Naive thymus-derived CD4-positive, alpha-beta T cell (primary cell): Measurements from ENCODE around the gene ZNF48. TPM values are rescaled to one million over a fixed set of nuclear protein-coding genes. Genes with fewer than 3 reads are reported as not detected.

Source experiments
- ATAC-seq: fragments of 150-1000 bp; cut with Tn5 transposase; 2 replicates; pipeline ENCODE4 v1.10.0; 2021; ENCODE audit warnings: mild to moderate bottlenecking, moderate library complexity
- CTCF ChIA-PET: fragments of 350-600 bp; sonication (Branson Sonifier 250); formaldehyde crosslinking; loops from one replicate; lab custom pipeline; 2021; ENCODE audit warnings: antibody characterized with exemption; lab: Charles Lee
- POLR2A ChIA-PET: fragments of 350-600 bp; sonication (Branson Sonifier 250); formaldehyde crosslinking; loops from one replicate; lab custom pipeline; 2021; ENCODE audit warnings: antibody characterized with exemption, inconsistent platforms; lab: Charles Lee
- DNase-seq, 9 donors: peaks; one replicate each; pipeline versions ENCODE4 v3.0.0 to v3.0.0-alpha.2; 2020 to 2022; ENCODE audit warnings: mixed read lengths in 1 of 9
- H3K27ac ChIP-seq: one replicate; pipeline ENCODE4 v1.7.0; 2013; ENCODE audit warnings: mild to moderate bottlenecking, low read depth, low read length, moderate library complexity
- H3K27me3 ChIP-seq, 2 donors: one replicate each; pipeline ENCODE4 v1.7.0; 2013; ENCODE audit warnings: low read length in 2 of 2, mild to moderate bottlenecking in 2 of 2, moderate library complexity in 2 of 2; ENCODE audit not compliant: control insufficient read depth in 2 of 2, insufficient read depth in 2 of 2
- H3K36me3 ChIP-seq, 3 experiments: 1 replicate in 2 of 3; 2 replicates in 1 of 3; pipeline ENCODE4 v1.7.0; 2013; ENCODE audit warnings: low read length in 3 of 3, mild to moderate bottlenecking in 3 of 3, moderate library complexity in 1 of 3; ENCODE audit not compliant: insufficient read depth in 3 of 3, control insufficient read depth in 2 of 3
- H3K4me1 ChIP-seq, 2 donors: one replicate each; pipeline ENCODE4 v1.7.0; 2013; ENCODE audit warnings: low read length in 2 of 2, mild to moderate bottlenecking in 2 of 2, moderate library complexity in 1 of 2; ENCODE audit not compliant: control insufficient read depth in 2 of 2, insufficient read depth in 2 of 2
- H3K4me3 ChIP-seq: 2 replicates; pipeline ENCODE4 v1.7.0; 2013; ENCODE audit warnings: mild to moderate bottlenecking, low read length
- H3K9me3 ChIP-seq, 3 experiments: 1 replicate in 2 of 3; 2 replicates in 1 of 3; pipeline ENCODE4 v1.7.0; 2013; ENCODE audit warnings: low read length in 3 of 3; ENCODE audit not compliant: control insufficient read depth in 2 of 3
- H3K27ac Mint-ChIP-seq, 9 donors: one replicate each; pipeline ENCODE4 v1.8.0; 2020 to 2022; ENCODE audit warnings: mixed read lengths in 9 of 9, mild to moderate bottlenecking in 8 of 9, moderate library complexity in 5 of 9, inconsistent platforms in 2 of 9
- H3K27me3 Mint-ChIP-seq, 5 donors: one replicate each; pipeline ENCODE4 v1.8.0; 2021 to 2022; ENCODE audit warnings: mixed read lengths in 5 of 5, mild to moderate bottlenecking in 1 of 5
- H3K36me3 Mint-ChIP-seq, 5 donors: one replicate each; pipeline ENCODE4 v1.8.0; 2020 to 2022; ENCODE audit warnings: mixed read lengths in 5 of 5, mild to moderate bottlenecking in 3 of 5, inconsistent platforms in 1 of 5
- H3K4me1 Mint-ChIP-seq, 7 donors: one replicate each; pipeline ENCODE4 v1.8.0; 2020 to 2022; ENCODE audit warnings: mixed read lengths in 7 of 7, mild to moderate bottlenecking in 3 of 7, inconsistent platforms in 1 of 7
- H3K4me3 Mint-ChIP-seq, 10 donors: one replicate each; pipeline ENCODE4 v1.8.0; 2020 to 2022; ENCODE audit warnings: mild to moderate bottlenecking in 10 of 10, mixed read lengths in 10 of 10, moderate library complexity in 6 of 10, inconsistent platforms in 2 of 10
- H3K9me3 Mint-ChIP-seq, 11 donors: one replicate each; pipeline ENCODE4 v1.8.0; 2020 to 2022; ENCODE audit warnings: mixed read lengths in 11 of 11, mild to moderate bottlenecking in 4 of 11, inconsistent platforms in 1 of 11, moderate library complexity in 1 of 11
- intact Hi-C, 2 donors: fragments of 100-400 bp; cut with micrococcal nuclease; formaldehyde crosslinking; loops; one replicate each; pipeline ENCODE4 v1.15.1; 2023
- polyA plus RNA-seq, 2 donors: library from polyadenylated mRNA; unstranded; fragments of 300-500 nt; fragmentation: Illumina TruSeq; gene quantifications; one replicate each; pipeline ENCODE4 v1.2.3, GENCODE V29; 2021
- total RNA-seq, 6 experiments: library from RNA in 5 of 6; stranded (reverse) in 5 of 6; gene quantifications; 1 replicate in 5 of 6; 2 replicates in 1 of 6; pipeline ENCODE4 v1.2.3 and lab custom pipeline; 2021 to 2026

The ZNF48 gene
- total and polyA plus RNA-seq, 7 experiments from 2014 or later: 6.0 to 16.0 (median 10.9) TPM

DNA sequence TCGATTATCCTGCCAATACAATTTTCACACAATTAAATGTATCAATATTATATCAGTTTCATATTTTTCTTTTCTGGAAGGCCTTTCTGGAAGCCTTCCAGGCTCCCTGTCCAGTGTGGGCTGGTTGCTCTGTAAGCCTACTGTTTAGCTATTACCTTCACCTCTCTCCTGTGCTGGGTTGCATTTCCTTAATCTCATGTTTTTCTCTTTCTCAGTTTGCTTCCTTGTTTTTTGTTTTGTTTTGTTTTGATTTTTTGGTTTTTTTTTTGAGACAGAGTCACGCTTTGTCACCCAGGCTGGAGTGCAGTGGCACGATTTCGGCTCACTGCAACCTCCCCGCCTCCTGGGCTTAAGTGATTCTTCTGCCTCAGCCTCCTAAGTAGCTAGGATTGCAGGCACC is 43.6 kb downstream of the ZNF48 start:
- Histone ChIP-seq H3K4me1 (peaks cover 0 to 13% of the 10 kb centered on the region in 2 donors), H3K4me3 (no peak overlapping the region), H3K9me3 (no peaks in the 10 kb centered on the region), H3K36me3 (peaks cover 0 to 4% (median 0%) of the 10 kb centered on the region in 3 experiments), H3K27ac (no peak overlapping the region), H3K27me3 (no peaks in the 10 kb centered on the region)
- Mint-ChIP-seq H3K27me3 (no peaks in the 10 kb centered on the region), H3K36me3 (peaks cover 5 to 11% (median 9%) of the 10 kb centered on the region in 5 donors), H3K4me3 (no peak overlapping the region), H3K9me3 (peaks cover 0 to 4% (median under 1%) of the 10 kb centered on the region in 11 donors), H3K4me1 (peaks cover 16 to 28% (median 23%) of the 10 kb centered on the region in 7 donors), H3K27ac (peak overlapping the region in 1 of 9 donors; percentile 51)
- DNase-seq (no peak), ATAC-seq (no peak)
- ChIA-PET CTCF (no interaction called here), POLR2A (no interaction called here)
- intact Hi-C loops: no loop called here

DNA sequence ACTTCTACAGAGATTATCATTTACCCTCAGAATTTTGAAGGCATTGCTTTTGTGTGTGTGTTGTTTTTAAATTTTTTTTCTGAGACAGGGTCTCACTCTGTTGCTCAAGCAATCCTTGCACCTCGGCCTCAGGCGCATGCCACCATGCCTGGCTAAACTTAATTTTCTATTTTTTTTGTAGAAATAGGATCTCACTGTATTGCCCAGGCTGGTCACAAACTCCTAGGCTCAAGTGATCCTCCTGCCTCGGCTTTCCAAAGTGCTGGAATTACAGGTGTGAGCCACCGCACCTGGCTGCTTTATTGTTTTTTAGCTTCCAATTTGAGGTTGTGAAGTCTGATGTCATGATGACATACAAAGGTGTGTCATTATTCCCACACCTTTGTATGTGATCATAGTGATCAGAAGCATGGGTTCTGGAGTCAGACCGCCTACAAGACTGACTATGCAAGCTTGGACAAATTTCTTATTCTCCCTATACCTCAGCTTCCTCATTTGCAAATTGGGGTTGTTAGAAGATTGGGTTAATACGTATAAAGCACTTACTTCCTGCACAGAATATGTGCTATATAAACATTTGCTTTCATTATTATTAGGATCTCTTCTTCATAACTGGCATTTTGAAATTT is 44.6 kb downstream of the ZNF48 start:
- no peak overlapping the region for H3K4me3 ChIP-seq
- intact Hi-C loops: no loop called here

DNA sequence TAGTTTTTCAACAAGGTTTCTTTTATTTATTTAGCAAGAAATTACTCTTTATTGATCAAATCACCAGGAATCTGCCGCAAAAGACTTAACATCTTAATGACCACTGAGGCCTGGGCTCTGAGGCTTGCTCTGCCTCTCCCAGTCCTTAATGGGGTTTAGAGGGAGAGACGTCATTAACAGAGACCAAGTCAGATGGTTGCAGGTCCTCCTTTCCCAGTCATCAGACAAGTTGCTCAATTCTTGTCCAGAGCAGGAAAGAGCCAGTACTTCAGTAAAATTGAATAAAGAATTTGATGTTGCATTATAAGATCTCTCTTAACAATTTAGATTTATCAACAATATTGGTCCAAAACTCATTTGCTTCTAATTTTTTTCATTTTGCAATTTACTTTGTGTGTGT is 48.4 kb downstream of the ZNF48 start:
- intact Hi-C loops: loop anchor here (2.0 kb wide), 3 partner anchors 15 to 185 kb away; partner anchors contain the start of gene ZNF747 (in 1 of the 2)
- Mint-ChIP-seq H3K9me3 (peaks cover 0 to 4% (median 2%) of the 10 kb centered on the region in 11 donors), H3K27me3 (no peaks in the 10 kb centered on the region), H3K27ac (peak overlapping the region in 3 of 9 donors; percentile 18 to 66 (median 32)), H3K4me1 (peaks cover 25 to 38% (median 36%) of the 10 kb centered on the region in 7 donors), H3K4me3 (peak overlapping the region; percentile 41 to 97 (median 86)), H3K36me3 (peaks cover 5 to 26% (median 19%) of the 10 kb centered on the region in 5 donors)
- Histone ChIP-seq H3K36me3 (peaks cover 0 to 5% (median 4%) of the 10 kb centered on the region in 3 experiments), H3K9me3 (no peaks in the 10 kb centered on the region), H3K4me1 (peaks cover 18 to 25% of the 10 kb centered on the region in 2 donors), H3K27me3 (no peaks in the 10 kb centered on the region), H3K4me3 (no peak overlapping the region), H3K27ac (no peak overlapping the region)
- ChIA-PET CTCF (interaction anchor here (0.9 to 1.3 kb wide), 3 partner anchors 14 to 98 kb away, joined by 3 to 4 read pairs (median 4); partner anchors contain the start of gene DCTPP1), POLR2A (interaction anchor here (1.2 to 20.1 kb wide), 8 partner anchors 12 to 199 kb away, joined by 3 to 374 read pairs (median 5); partner anchors contain the start of genes DCTPP1 and ITGAL)
- DNase-seq (no peak), ATAC-seq (no peak)

More for the DNA sequence above, 44.6 kb downstream of the ZNF48 start:
- Histone ChIP-seq H3K36me3 (peaks cover 0 to 4% (median 0%) of the 10 kb centered on the region in 3 experiments), H3K27me3 (no peaks in the 10 kb centered on the region), H3K9me3 (no peaks in the 10 kb centered on the region), H3K4me1 (peaks cover 9 to 19% of the 10 kb centered on the region in 2 donors), H3K27ac (no peak overlapping the region)
- Mint-ChIP-seq H3K4me1 (peaks cover 22 to 26% (median 25%) of the 10 kb centered on the region in 7 donors), H3K4me3 (no peak overlapping the region), H3K27me3 (no peaks in the 10 kb centered on the region), H3K36me3 (peaks cover 5 to 19% (median 13%) of the 10 kb centered on the region in 5 donors), H3K9me3 (peaks cover 0 to 4% (median 2%) of the 10 kb centered on the region in 11 donors), H3K27ac (no peak overlapping the region)
- ChIA-PET CTCF (no interaction called here), POLR2A (no interaction called here)
- ATAC-seq (no peak), DNase-seq (no peak)

DNA sequence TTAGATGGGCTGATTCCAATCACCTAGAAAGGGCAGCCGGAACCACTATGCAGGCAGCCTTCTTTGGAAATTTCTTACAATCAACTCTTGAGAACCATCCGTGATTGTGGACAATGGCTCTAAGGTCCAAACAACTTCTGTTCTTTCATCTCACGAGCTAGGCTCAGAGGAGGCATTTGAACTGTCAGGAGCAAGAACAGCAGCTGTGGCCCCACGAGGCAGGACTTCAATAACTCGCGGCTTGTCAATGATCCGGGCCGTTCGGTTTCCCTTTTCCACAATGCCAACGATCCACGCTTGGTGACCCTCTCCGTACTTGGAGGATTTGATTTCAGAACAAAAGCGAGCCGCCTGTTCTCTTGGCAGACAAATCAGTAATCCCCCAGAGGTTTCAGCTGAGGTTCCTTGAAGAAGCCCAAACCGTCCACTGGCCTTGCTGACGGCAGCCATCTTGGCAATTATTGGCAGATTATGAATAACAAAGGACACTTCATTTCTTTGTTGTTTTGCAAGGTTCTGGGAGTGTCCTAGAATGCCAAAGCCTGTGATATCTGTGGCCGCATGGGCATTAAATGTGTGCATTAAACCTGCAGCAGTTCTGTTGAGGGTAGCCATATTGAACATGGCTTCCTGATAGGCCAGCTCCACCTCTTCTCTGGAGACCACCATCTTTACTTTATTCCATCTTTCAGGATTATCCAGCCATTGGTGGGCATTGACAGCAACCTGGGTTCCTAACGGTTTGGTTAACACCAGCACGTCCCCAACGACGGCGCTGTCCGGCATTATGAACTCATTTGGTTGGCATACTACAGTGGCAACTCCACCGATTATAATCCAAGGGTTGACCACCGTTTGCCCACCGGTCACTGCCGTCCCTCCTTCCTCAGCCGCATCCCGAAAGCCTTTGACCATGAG is 49.3 kb downstream of the ZNF48 start:
- ChIA-PET CTCF (interaction anchor here (0.6 to 1.7 kb wide), 6 partner anchors 13 to 625 kb away, joined by 3 to 6 read pairs (median 4); partner anchors contain the start of genes DCTPP1 and ZNF747), POLR2A (interaction anchor here (0.8 to 20.1 kb wide), 17 partner anchors 13 to 198 kb away, joined by 3 to 374 read pairs (median 4); partner anchors contain the start of genes DCTPP1, ITGAL, ZNF688 and ZNF747)
- Mint-ChIP-seq H3K9me3 (peaks cover 0 to 4% (median 2%) of the 10 kb centered on the region in 11 donors), H3K4me3 (peak overlapping the region; percentile 81 to 97 (median 90)), H3K4me1 (peaks cover 25 to 39% (median 36%) of the 10 kb centered on the region in 7 donors), H3K36me3 (peaks cover 5 to 26% (median 19%) of the 10 kb centered on the region in 5 donors), H3K27ac (peak overlapping the region in 6 of 9 donors; percentile 28 to 77 (median 51)), H3K27me3 (no peaks in the 10 kb centered on the region)
- Histone ChIP-seq H3K4me3 (peak overlapping the region; percentile 97), H3K27ac (peak overlapping the region; percentile 92), H3K27me3 (no peaks in the 10 kb centered on the region), H3K36me3 (peaks cover 0 to 5% (median 4%) of the 10 kb centered on the region in 3 experiments), H3K9me3 (no peaks in the 10 kb centered on the region), H3K4me1 (peaks cover 18 to 27% of the 10 kb centered on the region in 2 donors)
- ATAC-seq (no peak), DNase-seq (no peak)
- intact Hi-C loops: loop anchor here (1.0 to 5.0 kb wide), 10 partner anchors 14 to 206 kb away; partner anchors contain the start of genes DCTPP1 (in 2 of the 2), ZNF747 (in 2 of the 2), ITGAL (in 1 of the 2) and PRR14 (in 1 of the 2)

DNA sequence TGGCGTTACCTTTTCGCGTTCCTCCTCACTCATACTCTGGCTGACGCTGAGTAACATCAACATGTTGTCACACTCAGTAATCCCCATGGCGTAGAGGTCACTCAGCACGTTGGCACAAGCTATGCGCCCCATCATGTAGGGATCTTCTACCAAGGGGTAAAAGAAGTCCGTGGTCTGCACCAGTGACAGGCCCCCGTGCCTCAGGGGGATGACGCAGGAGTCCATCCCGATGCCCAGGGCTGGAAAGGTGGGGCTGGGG is 49.9 kb downstream of the ZNF48 start:
- Mint-ChIP-seq H3K27me3 (no peaks in the 10 kb centered on the region), H3K9me3 (peaks cover 0 to 4% (median 2%) of the 10 kb centered on the region in 11 donors), H3K4me3 (peak overlapping the region; percentile 81 to 97 (median 90)), H3K36me3 (peaks cover 5 to 26% (median 19%) of the 10 kb centered on the region in 5 donors), H3K27ac (peak overlapping the region in 5 of 9 donors; percentile 28 to 77 (median 62)), H3K4me1 (peaks cover 25 to 43% (median 38%) of the 10 kb centered on the region in 7 donors)
- Histone ChIP-seq H3K27me3 (no peaks in the 10 kb centered on the region), H3K4me3 (peak overlapping the region; percentile 97), H3K36me3 (peaks cover 0 to 5% (median 4%) of the 10 kb centered on the region in 3 experiments), H3K4me1 (peaks cover 20 to 31% of the 10 kb centered on the region in 2 donors), H3K27ac (peak overlapping the region; percentile 92), H3K9me3 (no peaks in the 10 kb centered on the region)
- CTCF ChIA-PET: interaction anchor here (0.9 to 1.7 kb wide), 3 partner anchors 13 to 90 kb away, joined by 3 to 6 read pairs (median 5); partner anchors contain the start of gene ZNF747
- ATAC-seq (no peak), DNase-seq (no peak)
- POLR2A ChIA-PET: interaction anchor here (0.8 to 20.1 kb wide), 14 partner anchors 12 to 198 kb away, joined by 3 to 374 read pairs (median 4); partner anchors contain the start of genes DCTPP1, ITGAL, ZNF688 and ZNF747
- intact Hi-C loops: loop anchor here (1.0 to 5.0 kb wide), 10 partner anchors 14 to 205 kb away; partner anchors contain the start of genes DCTPP1 (in 2 of the 2), ZNF747 (in 2 of the 2), ITGAL (in 1 of the 2) and PRR14 (in 1 of the 2)
